ENCODE data around the gene SDHA.

- TF ChIP-seq POLR2A (IDR thresholded peaks at IDR 0.05; ENCODE audit: borderline replicate concordance, extremely low read depth, insufficient read depth, insufficient read length) (no peak), CTCF (IDR thresholded peaks at IDR 0.05 in 2 of 3, conservative IDR thresholded peaks at IDR 0.05 in 1 of 3; ENCODE audit: borderline replicate concordance in 1 of 3, insufficient read depth in 1 of 3, low read depth in 2 of 3, low read length in 2 of 3) (no peak), ATF3 (IDR thresholded peaks at IDR 0.05) (no peak)
These were observed 22.5 kb upstream of the SDHA start for GRCh38 chr5:195401-196160.

Measured in HCT116 (cell line).